ENCODE measurements around the gene CORO2B.

DNA sequence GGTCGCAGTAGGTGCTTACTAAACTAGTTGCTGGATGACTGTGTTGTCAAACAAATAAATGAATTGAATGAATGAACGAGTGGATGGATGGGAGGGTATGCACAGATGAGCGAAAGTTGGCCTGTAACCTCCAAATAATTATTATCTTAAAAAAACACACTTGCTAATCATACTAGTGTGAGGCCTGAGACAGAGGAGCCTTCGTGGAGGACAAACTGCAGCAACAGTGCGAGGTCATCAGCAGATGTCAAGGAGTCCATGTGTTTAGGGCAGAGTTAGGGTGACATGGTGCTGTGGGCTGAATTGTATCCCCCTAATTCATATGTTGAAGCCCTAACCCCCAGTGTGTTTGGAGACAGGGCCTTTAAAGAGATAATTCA is 24.4 kb downstream of the CORO2B start:
- TF ChIP-seq ERF (CRISPR knock-in tag; IDR thresholded peaks at IDR 0.05) (no peak), ESRRA (IDR thresholded peaks at IDR 0.05; ENCODE audit: borderline replicate concordance, low read depth) (no peak), FOXK2 (conservative IDR thresholded peaks at IDR 0.05 in 1 of 2, IDR thresholded peaks at IDR 0.05 in 1 of 2; ENCODE audit: low read depth in 2 of 2) (no peak), PKNOX1 (IDR thresholded peaks at IDR 0.05) (no peak), HMGXB4 (CRISPR knock-in tag; IDR thresholded peaks at IDR 0.05) (no peak), ELF4 (CRISPR knock-in tag; IDR thresholded peaks at IDR 0.05) (no peak), POLR2A (conservative IDR thresholded peaks at IDR 0.05) (no peak), ATF7 (IDR thresholded peaks at IDR 0.05) (no peak)
- TF ChIP-seq, protein P1, sequence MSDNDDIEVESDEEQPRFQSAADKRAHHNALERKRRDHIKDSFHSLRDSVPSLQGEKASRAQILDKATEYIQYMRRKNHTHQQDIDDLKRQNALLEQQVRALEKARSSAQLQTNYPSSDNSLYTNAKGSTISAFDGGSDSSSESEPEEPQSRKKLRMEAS (CRISPR knock-in tag; IDR thresholded peaks at IDR 0.05) = no peak

Measured in K562 (cell line).